Head of caudate nucleus (tissue), 42 donors: Measurements from ENCODE around the gene CHPT1.
"Not testable (repeated sequence)": the region's sequence is repeated elsewhere in the genome, so short reads cannot be mapped to it uniquely, and the experiment has no call there.

Source experiments
- DNase-seq, 42 donors: peaks; one replicate each; pipeline versions ENCODE4 v3.0.0 to v3.0.0-alpha.2; 2020 to 2021; ENCODE audit warnings: mixed read lengths in 7 of 42
- intact Hi-C: fragments of 100-400 bp; cut with DNase I; formaldehyde crosslinking; loops from one replicate; pipeline ENCODE4 v1.15.0; 2022

CHPT1 gene

DNA sequence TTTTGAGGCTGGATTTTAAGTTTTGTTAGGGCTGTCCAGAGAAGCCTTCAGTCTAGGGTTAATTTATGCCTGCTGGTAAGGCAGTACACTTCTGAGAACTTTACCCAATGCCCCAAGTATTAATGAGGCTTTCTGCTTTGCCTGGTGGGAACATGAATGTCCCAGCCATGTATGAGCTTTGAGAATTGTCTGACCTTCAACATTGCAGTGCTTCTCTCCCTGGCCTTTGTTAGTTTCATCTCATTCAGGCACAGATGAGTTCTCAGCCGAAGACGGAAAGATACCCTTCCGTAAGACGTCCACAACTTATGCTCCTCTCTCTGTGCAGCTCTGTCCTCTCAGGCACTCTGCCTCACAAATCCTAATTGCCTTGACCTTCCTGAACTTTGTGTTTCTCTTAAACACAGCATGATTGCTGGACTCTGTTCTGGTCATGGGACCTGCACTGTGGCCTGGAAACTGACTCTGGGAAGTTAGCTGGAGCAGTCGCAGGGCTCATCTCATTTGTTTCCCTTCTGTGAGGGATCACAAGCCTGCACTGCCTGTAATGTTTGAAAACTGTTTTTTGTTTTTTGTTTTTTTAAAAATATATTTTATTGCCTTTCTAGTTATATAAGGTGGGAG lies 15.7 kb downstream of the CHPT1 start:
- DNase-seq, result peak in 25 of 42 donors; percentile 3 to 62 (median 35)
- intact Hi-C loops, result no loop called here

DNA sequence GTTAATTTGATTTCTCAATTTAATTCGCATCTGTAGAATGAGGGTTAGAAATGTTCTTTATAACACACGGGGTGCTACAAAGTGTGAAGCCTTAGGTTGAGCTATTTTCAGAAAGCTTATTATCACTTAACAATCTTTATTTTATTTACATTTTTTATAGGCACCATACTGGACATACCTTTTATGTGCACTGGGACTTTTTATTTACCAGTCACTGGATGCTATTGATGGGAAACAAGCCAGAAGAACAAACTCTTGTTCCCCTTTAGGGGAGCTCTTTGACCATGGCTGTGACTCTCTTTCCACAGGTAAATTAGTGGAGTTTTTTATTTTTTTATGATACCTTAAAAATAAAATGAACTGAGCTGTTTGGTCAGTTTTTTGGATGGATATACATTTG lies 16.5 kb downstream of the CHPT1 start:
- intact Hi-C loops, result no loop called here

DNA sequence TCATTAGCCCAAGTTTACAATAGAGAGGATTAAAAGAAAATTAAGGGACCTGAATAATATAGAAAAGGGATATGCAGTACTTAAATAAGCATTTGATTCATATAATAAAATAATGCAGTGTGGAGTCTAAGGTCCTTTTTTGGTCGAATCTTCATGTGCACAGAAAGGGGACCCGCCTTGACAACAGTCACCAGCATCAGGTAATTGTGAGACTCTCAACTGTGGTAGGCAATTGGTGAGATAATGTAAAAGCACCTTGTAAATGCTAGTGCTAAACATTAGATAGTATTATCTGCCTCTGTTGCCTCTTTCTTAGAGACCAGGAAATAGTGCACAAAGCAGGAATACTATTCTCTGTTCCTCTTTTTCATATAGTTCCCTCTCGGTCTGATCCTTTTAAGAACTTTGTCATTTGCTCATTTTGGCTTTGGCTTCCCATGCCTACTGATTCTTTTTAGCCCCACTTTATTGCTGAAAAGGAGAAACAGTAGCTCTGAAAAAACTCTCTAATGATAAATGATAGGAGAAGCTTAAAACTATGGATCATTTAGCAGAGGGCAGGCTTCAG lies 17.5 kb downstream of the CHPT1 start:
- intact Hi-C loops, result no loop called here
- DNase-seq, result no peak

More for the DNA sequence above, 16.5 kb downstream of the CHPT1 start:
- DNase-seq, result no peak

DNA sequence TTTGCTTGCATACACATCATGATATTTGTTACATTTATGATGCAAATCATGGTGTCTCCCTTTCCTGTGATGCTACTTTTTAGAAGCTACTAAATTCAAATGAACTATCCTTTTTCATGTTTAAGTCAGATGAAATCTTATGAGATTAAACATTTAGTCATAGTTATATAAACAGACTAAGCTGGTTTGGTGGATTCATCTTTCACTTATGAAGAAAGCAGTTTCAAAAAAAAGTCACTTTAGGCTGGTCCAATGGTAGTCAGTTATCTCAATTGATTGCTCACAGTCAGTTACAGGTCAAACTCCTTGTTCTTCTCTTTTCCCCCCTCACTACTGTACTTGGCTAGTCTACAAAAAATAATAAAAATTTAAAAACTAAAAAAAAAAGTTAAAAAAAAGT lies 22.1 kb downstream of the CHPT1 start:
- no peak for DNase-seq
- intact Hi-C loops, result no loop called here

DNA sequence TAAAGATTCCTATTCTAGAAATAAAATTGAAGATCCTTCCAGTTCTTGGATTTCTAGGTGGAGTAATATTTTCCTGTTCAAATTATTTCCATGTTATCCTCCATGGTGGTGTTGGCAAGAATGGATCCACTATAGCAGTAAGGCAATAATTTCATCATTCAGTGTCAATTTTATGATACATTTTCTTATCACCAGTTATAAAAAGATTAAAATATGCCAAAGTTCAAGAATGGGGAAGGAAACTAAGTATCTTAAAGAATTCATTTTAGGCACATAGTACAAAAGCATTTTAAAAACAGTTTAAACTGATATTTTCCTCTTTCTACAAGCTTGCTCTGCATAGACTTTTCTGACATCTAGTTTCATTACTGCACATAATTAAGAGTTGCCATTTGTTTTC lies 22.7 kb downstream of the CHPT1 start:
- no peak for DNase-seq
- intact Hi-C loops, result no loop called here

DNA sequence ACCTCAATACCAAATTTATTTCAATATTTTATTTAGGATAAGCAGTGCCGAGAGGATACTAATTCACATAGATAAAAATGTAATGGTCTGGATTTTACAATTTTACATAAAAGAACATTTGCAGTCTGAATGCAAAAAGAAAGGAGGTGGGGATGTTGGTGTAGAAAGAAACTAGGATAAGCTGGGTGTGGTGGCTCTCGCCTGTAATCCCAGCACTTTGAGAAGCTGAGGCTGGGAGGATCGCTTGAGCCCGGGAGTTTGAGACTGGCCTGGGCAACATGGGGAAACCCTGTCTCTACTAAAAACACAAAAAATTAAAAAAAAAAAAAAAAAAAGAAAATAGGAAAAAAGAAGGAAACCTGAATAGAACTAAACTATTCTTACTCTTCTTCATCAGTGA lies 25.0 kb downstream of the CHPT1 start:
- no peak for DNase-seq
- intact Hi-C loops, result no loop called here

DNA sequence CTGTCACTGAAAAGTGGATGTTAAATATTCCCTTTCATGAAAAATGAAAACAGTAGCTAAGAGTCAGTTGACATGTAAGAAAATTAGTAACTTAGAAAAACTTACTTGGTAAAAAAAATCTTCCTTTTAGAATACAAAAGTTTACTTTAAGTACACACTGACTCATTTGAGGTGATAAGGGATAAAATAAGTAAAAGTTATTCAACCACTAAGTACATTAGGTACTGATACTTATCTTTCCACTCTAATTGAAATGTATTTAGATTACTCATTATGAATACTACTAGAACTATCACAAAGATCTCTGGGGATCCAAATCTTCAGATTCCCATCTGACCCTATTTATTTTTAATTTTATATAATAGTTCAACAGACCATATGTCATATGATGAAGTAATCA lies 29.7 kb downstream of the CHPT1 start:
- no peak for DNase-seq
- intact Hi-C loops, result no loop called here

DNA sequence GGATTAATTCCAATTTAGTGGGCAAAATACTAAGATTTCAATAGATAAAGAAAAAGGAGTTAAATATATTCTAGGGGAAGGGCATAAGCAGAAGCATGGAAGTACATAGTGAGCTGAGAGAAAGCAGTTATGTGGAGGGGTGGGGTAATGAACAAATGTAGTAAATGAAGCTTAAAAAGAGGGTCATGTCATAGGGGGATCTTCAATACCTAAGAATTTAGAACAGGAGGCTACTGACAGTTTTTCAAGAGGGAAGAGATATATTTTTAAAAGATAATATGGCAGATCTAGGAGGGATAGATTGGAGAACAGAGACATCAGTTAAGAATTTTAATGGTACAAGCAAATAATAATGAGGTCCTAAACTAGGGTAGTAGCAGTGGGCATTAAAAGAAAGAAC lies 32.4 kb downstream of the CHPT1 start:
- intact Hi-C loops, result no loop called here

DNA sequence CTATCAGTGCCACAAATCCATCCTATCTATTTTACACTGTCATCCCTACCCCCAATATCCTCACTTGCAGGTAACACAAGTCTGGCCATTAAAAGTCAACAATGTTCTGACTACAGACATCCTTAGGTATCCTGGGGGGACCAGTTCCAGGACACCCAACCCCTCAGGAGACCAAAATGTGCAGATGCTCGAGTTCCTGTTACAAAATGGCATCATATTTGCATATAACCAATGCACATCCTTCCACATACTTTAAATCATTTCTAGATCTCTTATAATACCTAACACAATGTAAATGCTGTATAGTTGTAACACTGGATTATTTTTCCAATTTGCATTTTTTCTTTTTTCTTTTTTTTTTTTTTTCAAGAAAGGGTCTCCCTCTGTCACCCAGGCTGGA lies 34.9 kb downstream of the CHPT1 start:
- DNase-seq, result no peak
- intact Hi-C loops, result no loop called here

More for the DNA sequence above, 32.4 kb downstream of the CHPT1 start:
- no peak for DNase-seq

DNA sequence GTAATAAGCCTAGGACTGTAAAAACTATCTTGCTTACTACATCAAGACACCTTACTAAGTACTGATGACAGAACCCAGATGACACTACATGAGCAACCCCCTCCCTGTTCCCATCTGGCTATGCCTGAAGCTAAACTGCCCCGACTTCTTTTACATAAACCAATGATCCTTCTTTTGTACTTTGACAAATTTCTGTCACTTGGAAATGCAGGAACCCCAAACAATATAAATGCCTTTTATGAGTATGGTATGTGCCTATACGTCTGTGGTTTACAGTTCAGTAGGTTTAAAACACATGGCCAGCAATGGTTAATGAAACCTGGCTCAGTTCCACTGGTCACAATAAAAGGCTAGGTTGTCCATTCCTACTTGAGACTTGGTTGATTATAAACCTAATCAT lies 35.7 kb downstream of the CHPT1 start:
- no peak for DNase-seq

DNA sequence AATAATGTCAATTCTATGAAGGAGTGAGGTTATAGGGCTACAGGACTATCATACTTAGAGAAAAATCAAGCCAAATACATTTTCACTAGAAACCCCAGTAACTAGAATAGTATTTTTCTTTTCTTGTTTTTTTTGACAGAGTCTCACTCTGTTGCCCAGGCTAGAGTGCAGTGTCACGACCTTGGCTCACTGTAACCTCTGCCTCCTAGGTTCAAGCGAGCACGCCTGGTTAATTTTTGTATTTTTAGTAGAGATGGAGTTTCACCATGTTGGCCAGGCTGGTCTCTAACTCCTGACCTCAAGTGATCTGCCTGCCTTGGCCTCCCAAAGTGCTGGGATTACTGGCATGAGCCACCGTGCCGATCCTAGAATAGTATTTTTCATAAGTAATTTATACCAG lies 37.0 kb downstream of the CHPT1 start:
- intact Hi-C loops, DNase-seq: not testable (repeated sequence)

More for the DNA sequence above, 35.7 kb downstream of the CHPT1 start:
- intact Hi-C loops, result no loop called here

DNA sequence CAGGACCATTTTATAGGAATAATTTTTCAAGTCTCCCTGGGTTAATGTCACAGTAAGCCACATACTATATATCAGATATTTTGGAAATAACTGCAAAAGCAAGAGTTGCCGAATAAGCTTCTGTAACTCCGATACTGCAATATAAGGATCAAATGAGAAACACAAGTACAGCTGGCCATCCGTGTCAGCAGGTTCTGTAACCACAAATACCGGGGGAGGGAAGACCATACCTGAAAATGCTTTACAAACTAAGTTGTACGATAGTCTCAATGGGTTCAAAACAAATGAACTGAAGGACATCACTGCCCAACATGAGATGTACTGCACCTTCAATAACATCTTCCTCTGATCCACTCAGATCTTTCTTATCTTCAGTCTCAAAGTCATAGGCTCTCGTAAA lies 40.0 kb downstream of the CHPT1 start:
- intact Hi-C loops, result no loop called here
- no peak for DNase-seq

DNA sequence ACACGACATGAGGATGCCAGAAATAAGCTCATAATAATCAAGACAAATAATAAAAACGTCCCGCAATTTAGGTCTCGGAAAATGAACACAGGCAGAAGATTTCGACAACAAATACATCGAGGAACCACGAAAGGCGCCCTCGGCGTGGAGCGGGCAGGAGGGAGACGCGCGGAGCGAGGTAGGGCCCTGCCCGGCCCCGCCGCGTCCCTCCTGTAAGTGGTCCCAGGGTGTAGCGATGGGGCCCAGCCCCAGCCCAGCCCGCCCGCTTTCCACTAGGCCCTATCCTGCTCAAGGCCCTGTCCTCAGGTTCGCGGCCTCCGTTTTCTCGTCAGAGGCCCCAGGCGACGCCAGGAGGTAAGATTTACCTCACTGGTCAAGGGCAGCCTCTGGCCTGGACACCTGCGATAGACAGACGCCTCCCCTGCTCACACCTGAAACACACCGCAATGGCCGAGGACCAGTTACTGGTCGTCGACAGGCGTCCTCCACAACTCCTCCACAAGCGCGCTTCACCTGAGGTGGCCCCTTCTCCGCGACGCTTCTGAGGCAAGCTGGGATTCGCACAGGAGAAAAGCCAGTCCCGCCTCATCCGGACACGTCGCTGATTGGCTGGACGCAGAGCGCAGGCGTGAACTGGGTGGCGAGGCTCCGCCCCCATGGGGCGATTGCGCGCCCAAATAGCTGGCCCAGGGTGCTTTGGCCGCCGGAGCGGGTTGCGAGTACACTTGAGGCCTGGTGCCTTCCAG lies 41.7 kb downstream of the CHPT1 start, which contains the start of gene SYCP3:
SYCP3 (minus strand) TSS at position 543 of the 746 bp plus-strand sequence. CDS start 1,527 bp downstream, outside the sequence.
- intact Hi-C loops, result no loop called here
- DNase-seq, result no peak

DNA sequence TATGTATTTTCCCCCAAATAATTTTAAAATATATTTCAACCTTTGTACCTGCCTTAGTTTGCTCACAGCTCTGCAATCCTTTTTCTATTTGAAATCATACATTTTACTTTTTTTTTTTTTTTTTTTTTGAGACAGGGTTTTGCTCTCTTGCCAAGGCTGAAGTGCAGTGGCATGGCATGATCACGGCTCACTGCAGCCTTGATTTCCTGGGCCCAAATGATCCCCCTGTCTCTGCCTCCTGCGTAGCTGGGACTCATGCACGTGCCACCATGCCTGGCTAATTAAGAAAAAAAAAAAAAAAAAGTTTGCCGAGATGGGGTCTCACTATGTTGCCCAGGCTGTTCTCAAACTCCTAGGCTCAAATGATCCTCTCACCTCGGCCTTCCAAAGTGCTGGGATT lies 43.1 kb downstream of the CHPT1 start:
- no peak for DNase-seq
- intact Hi-C loops, result no loop called here

DNA sequence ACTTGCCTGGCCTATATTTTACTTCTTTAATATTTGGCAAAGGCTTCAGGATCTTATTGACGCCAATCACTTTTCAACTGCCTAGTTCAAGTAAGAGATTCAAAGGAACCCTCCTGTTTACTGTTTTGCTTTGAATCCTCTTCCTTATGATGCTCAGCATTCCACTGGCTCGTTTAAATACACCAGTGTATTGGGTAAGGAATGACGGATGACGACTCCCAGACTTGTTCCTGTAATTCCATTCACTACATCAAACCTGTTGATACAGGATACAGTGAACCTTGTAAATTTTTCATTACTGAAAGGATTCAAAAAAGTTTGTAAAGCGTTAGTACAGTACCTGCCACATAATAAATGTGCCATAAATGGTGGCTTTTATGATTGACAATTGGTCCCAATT lies 43.5 kb downstream of the CHPT1 start:
- intact Hi-C loops, result no loop called here
- DNase-seq, result no peak

DNA sequence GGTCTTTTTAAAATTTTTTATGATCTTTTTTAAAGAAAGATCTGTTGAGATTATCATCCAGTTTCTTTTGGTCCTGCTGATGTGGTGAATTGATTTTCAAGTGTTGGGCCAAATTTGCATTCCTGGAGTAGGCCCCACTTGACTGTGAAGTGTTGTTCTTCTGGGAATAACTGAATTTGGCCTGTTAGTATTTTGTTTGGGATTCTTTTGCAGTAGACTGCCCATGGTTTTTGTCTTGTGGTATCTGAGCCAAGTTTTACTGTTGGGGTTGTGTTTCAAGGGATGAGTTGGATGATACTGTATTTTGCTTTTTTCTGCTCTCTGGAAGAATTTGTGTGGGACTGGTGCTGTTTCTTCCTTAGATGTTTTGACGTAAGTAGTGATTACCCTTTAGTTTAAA lies 45.8 kb downstream of the CHPT1 start:
- no peak for DNase-seq
- intact Hi-C loops, result no loop called here

DNA sequence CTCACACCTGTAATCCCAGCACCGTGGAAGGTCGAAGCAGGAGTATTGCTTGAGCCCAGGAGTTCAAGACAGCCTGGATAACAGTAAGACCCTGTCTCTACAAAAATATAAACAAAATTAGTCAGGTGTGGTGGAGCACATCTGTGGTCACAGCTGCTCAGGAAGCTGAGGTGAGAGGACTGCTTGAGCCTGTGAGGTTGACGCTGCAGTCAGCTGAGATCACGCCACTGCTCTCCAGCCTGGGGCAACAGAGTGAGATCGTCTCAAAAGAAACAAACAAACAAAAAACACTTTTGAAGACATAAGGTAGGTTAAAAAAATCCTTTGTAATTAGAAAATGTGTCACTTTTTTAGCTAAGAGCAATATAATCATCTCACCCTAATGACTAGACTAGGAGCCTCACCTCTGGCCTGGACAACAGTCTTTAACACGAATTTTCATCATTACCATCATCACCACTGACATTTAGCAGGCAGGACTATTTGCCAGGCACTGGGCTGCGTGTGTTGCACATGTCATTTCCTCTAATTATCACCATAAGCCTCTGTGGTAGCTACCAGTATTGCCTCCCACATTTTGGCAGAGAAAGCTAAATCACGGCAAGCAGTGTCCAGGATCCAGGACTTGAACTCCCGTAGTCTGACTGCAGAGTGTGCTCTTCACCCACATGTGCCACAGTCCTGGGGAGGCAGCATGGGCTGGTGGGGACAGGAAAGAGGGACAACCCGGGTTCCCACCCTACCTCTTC lies 46.5 kb downstream of the CHPT1 start:
- no peak for DNase-seq
- intact Hi-C loops, result no loop called here

DNA sequence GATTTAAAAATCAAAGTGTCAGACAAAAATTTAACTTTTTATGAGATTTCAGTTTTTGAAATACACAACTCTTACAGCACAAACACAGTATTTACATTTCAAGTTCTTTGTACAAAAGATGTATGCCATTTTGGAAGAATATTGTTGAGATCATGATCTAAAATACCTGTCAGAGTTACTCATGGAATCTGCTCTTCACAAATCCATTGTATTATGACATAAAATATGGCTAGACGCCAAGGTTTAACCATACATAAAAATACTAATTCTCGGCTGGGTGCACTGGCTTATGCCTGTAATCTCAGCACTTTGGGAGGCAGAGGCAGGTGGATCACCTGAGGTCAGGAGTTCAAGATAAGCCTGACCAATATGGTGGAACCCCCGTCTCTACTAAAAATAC lies 48.0 kb downstream of the CHPT1 start:
- intact Hi-C loops, result no loop called here
- no peak for DNase-seq

DNA sequence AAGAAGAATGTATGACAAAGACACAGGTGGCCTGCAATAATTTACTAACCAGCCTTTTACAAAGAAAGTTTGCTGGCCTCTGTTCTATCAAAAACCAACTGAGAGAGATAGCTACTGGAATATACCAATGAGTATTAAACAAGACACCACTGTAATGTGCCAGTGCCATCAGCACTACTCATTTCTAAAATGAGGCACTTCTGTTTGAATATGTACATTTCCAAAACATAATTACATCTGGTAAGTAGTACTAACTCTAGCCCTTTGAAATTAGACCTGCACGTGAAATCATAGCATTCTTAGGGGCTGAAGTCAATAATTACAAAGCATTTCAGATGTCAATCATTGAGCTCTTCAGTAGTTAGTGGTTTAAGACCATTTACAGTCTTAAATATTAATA lies 48.8 kb downstream of the CHPT1 start:
- intact Hi-C loops, result no loop called here
- DNase-seq, result no peak

DNA sequence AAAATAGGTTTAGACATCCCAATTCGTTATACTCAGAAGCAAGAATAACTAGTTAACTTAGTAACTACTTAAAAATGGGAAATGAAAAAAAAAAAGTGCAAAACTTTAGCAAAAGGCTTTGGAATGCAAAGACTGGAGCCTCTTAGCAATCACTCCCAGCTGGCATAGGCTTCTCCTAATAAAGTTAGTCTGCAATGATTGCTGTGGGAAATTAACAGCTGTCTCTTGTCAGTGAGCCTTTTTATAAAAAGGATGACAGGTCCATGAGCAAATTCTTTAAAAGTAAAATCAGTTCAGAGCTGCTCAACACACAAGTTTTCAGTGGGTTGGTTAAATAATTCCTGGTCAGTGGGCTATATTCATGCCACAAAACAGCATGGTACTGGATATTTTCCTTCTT lies 49.2 kb downstream of the CHPT1 start:
- intact Hi-C loops, result no loop called here
- no peak for DNase-seq
